HCT116 (cell line): ENCODE results near the gene MIER2. TPM values are rescaled to one million over a fixed set of nuclear protein-coding genes. Genes with fewer than 3 reads are reported as not detected.

Experiments
- ATAC-seq: fragments of 200-7000 bp; cut with Tn5 transposase; 2 replicates; pipeline ENCODE4 v1.9.1; 2020; ENCODE audit warnings: mild to moderate bottlenecking, moderate library complexity
- BruUV-seq: library from RNA; stranded (reverse); fragments of 400-500 nt; replicated peaks from 2 replicates; lab custom pipeline; 2021; lab: Mats Ljungman, UMichigan
- CTCF ChIA-PET: fragments of 300-600 bp; sonication (Branson Sonifier 250); formaldehyde crosslinking; loops from one replicate; lab custom pipeline; 2021; ENCODE audit warnings: antibody characterized with exemption; lab: Charles Lee
- POLR2A ChIA-PET: fragments of 300-600, 350-600 bp; sonication (Branson Sonifier 250); formaldehyde crosslinking; loops from one replicate; lab custom pipeline; 2021; ENCODE audit warnings: antibody characterized with exemption; lab: Charles Lee
- RAD21 ChIA-PET, 2 experiments: fragments of 300-600 bp; sonication (Branson Sonifier 250); formaldehyde crosslinking; loops; one replicate each; lab custom pipeline; 2023; ENCODE audit warnings: low total read pairs in 2 of 2; ENCODE audit not compliant: uncharacterized antibody in 2 of 2, unreplicated experiment in 2 of 2, low non-redundant PET in 1 of 2; lab: Charles Lee
- DNase-seq: peaks from one replicate; pipeline ENCODE4 v3.0.0-alpha.2; 2010; ENCODE audit warnings: low read depth, low spot score
- H2AFZ ChIP-seq: fragments of 200-600 bp; shearing (Covaris generic), sonication (generic); 2 replicates; pipeline ENCODE4 v1.6.1; 2017; ENCODE audit warnings: low read depth, mixed run types, mixed read lengths, antibody characterized with exemption, low read length; ENCODE audit not compliant: poor library complexity, severe bottlenecking
- H3K27ac ChIP-seq: 2 replicates; pipeline ENCODE4 v1.5.1; 2012; ENCODE audit warnings: low read depth, low read length
- H3K27me3 ChIP-seq: fragments of 200-600 bp; sonication (generic); 2 replicates; pipeline ENCODE4 v1.6.1; 2016; ENCODE audit warnings: mixed run types, low read length, mixed read lengths; ENCODE audit not compliant: insufficient read depth
- H3K36me3 ChIP-seq, 2 experiments: fragments of 200-500 bp in 1 of 2; fragments of 200-600 bp in 1 of 2; sonication (Bioruptor generic) in 1 of 2; sonication (generic) in 1 of 2; 2 replicates each; pipeline versions ENCODE4 v1.5.1 to v1.6.1; 2014 to 2016; ENCODE audit warnings: low read length in 2 of 2, inconsistent platforms in 1 of 2, mixed read lengths in 1 of 2, mixed run types in 1 of 2; ENCODE audit not compliant: insufficient read depth in 2 of 2, control insufficient read depth in 1 of 2
- H3K4me1 ChIP-seq, 2 experiments: fragments of 200-600 bp in 1 of 2; sonication (generic) in 1 of 2; 2 replicates each; pipeline versions ENCODE4 v1.5.1 to v1.6.1; 2012 to 2017; ENCODE audit warnings: low read length in 2 of 2, inconsistent platforms in 1 of 2, mild to moderate bottlenecking in 1 of 2, mixed read lengths in 1 of 2, mixed run types in 1 of 2, moderate library complexity in 1 of 2; ENCODE audit not compliant: insufficient read depth in 2 of 2, control insufficient read depth in 1 of 2
- H3K4me2 ChIP-seq: fragments of 200-600 bp; sonication (generic); 2 replicates; pipeline ENCODE4 v1.6.1; 2017; ENCODE audit warnings: mixed run types, low read length, mixed read lengths
- H3K4me3 ChIP-seq, 2 experiments: fragments of 200-600 bp in 1 of 2; sonication (generic) in 1 of 2; replicated peaks in 1 of 2; 2 replicates each; pipeline ENCODE4 v1.5.1; 2011 to 2016; ENCODE audit warnings: low read length in 2 of 2, control low read depth in 1 of 2, low read depth in 1 of 2, mild to moderate bottlenecking in 1 of 2, mixed read lengths in 1 of 2, mixed run types in 1 of 2
- H3K79me2 ChIP-seq: fragments of 200-600 bp; sonication (generic); 2 replicates; pipeline ENCODE4 v1.6.1; 2017; ENCODE audit warnings: mild to moderate bottlenecking, mixed run types, low read length, moderate library complexity, mixed read lengths; ENCODE audit not compliant: insufficient read depth
- H3K9ac ChIP-seq: fragments of 200-600 bp; sonication (generic); 2 replicates; pipeline ENCODE4 v1.6.1; 2016; ENCODE audit warnings: low read length, mixed read lengths
- H3K9me2 ChIP-seq: fragments of 200-600 bp; sonication (generic), shearing (Covaris generic); 2 replicates; pipeline ENCODE4 v1.6.1; 2017; ENCODE audit warnings: mixed run types, mild to moderate bottlenecking, moderate library complexity; ENCODE audit not compliant: insufficient read depth
- H3K9me3 ChIP-seq, 2 experiments: fragments of 200-500 bp in 1 of 2; fragments of 200-600 bp in 1 of 2; sonication (Bioruptor generic) in 1 of 2; sonication (generic) in 1 of 2; 2 replicates each; pipeline ENCODE4 v1.6.1; 2014 to 2017; ENCODE audit warnings: low read length in 2 of 2, mixed read lengths in 2 of 2, inconsistent platforms in 1 of 2, low read depth in 1 of 2, mild to moderate bottlenecking in 1 of 2, mixed run types in 1 of 2, moderate library complexity in 1 of 2; ENCODE audit not compliant: control insufficient read depth in 1 of 2, insufficient read depth in 1 of 2
- H4K20me1 ChIP-seq: fragments of 200-600 bp; sonication (generic), shearing (Covaris generic); 2 replicates; pipeline ENCODE4 v1.6.1; 2017; ENCODE audit warnings: mixed run types, mild to moderate bottlenecking, moderate library complexity; ENCODE audit not compliant: insufficient read depth
- ATF3 ChIP-seq: IDR thresholded peaks from 2 replicates; pipeline ENCODE4 v1.6.1; 2012
- CTCF ChIP-seq, 3 experiments: fragments of 200-600 bp in 1 of 3; sonication (generic) in 1 of 3; IDR thresholded peaks in 2 of 3; conservative IDR thresholded peaks in 1 of 3; 2 replicates each; pipeline ENCODE4 v1.5.1; 2012 to 2017; ENCODE audit warnings: low read depth in 2 of 3, low read length in 2 of 3, antibody characterized with exemption in 1 of 3, borderline replicate concordance in 1 of 3, control low read depth in 1 of 3, mild to moderate bottlenecking in 1 of 3, mixed read lengths in 1 of 3, mixed run types in 1 of 3, moderate library complexity in 1 of 3; ENCODE audit not compliant: insufficient read depth in 1 of 3
- EGR1 ChIP-seq: IDR thresholded peaks from 2 replicates; pipeline ENCODE4 v1.6.1; 2012; ENCODE audit warnings: low read depth
- ELF1 ChIP-seq: IDR thresholded peaks from 2 replicates; pipeline ENCODE4 v1.6.1; 2012; ENCODE audit warnings: low read depth, borderline replicate concordance
- EZH2 ChIP-seq: fragments of 200-600 bp; sonication (generic); IDR thresholded peaks from 2 replicates; pipeline ENCODE4 v1.6.1; 2017; ENCODE audit warnings: antibody characterized with exemption, mixed run types
- EZH2phosphoT487 ChIP-seq: fragments of 200-600 bp; IDR thresholded peaks from 2 replicates; pipeline ENCODE4 v1.6.1; 2018; ENCODE audit warnings: antibody characterized with exemption, borderline replicate concordance
- FOSL1 ChIP-seq: IDR thresholded peaks from 2 replicates; pipeline ENCODE4 v1.6.1; 2012; ENCODE audit warnings: low read depth
- JUND ChIP-seq: IDR thresholded peaks from 2 replicates; pipeline ENCODE4 v1.6.1; 2012
- MAX ChIP-seq: IDR thresholded peaks from 2 replicates; pipeline ENCODE4 v1.6.1; 2012
- POLR2A ChIP-seq: IDR thresholded peaks from 2 replicates; pipeline ENCODE4 v1.7.0; 2011; ENCODE audit warnings: borderline replicate concordance; ENCODE audit not compliant: insufficient read depth, insufficient read length; ENCODE audit errors: extremely low read depth
- POLR2AphosphoS5 ChIP-seq: IDR thresholded peaks from 2 replicates; pipeline ENCODE4 v1.6.1; 2011; ENCODE audit warnings: mild to moderate bottlenecking, low read depth, low read length, moderate library complexity
- RAD21 ChIP-seq: IDR thresholded peaks from 2 replicates; pipeline ENCODE4 v1.6.1; 2012; ENCODE audit warnings: low read depth, mild to moderate bottlenecking
- REST ChIP-seq: IDR thresholded peaks from 2 replicates; pipeline ENCODE4 v1.6.1; 2012; ENCODE audit warnings: low read depth
- ZBTB33 ChIP-seq: IDR thresholded peaks from 2 replicates; pipeline ENCODE4 v1.6.1; 2011; ENCODE audit warnings: mild to moderate bottlenecking, low read length, moderate library complexity; ENCODE audit not compliant: insufficient replicate concordance; ENCODE audit errors: extremely low read depth
- ZFX ChIP-seq: fragments of 450-650 bp; IDR thresholded peaks from 2 replicates; pipeline ENCODE4 v1.6.1; 2017
- intact Hi-C: fragments of 100-400 bp; cut with micrococcal nuclease; formaldehyde crosslinking; loops from 2 replicates; pipeline ENCODE4 v1.10.0; 2022
- total RNA-seq: library from RNA; stranded (reverse); gene quantifications from one replicate; pipeline ENCODE4 v1.2.1, GENCODE V29; 2021; ENCODE audit not compliant: unreplicated experiment

The MIER2 gene
- total RNA-seq, 1 experiment from 2014 or later = 41.5 TPM

GRCh38 chr19:275958-276646, 68.5 kb downstream of the MIER2 start:
- TF ChIP-seq EGR1 (no peak), ELF1 (no peak), ATF3 (no peak), MAX (no peak), ZBTB33 (no peak), EZH2phosphoT487 (no peak), EZH2 (no peak), ZFX (no peak), POLR2A (no peak), REST (no peak), CTCF (IDR thresholded peaks at IDR 0.05 in 2 of 3, conservative IDR thresholded peaks at IDR 0.05 in 1 of 3; ENCODE audit: borderline replicate concordance in 1 of 3, insufficient read depth in 1 of 3, low read depth in 2 of 3, low read length in 2 of 3) (no peak), POLR2AphosphoS5 (no peak), FOSL1 (no peak), JUND (no peak), RAD21 (no peak)
- TF ChIP-seq, all 23 proteins: peak for 0
- Histone ChIP-seq H4K20me1 (no peaks in the 10 kb centered on the region), H3K9me2 (no peaks in the 10 kb centered on the region), H3K79me2 (no peaks in the 10 kb centered on the region), H3K4me2 (no peak overlapping the region), H3K27ac (no peak overlapping the region), H3K4me3 (no peak overlapping the region), H3K9ac (no peak overlapping the region), H3K36me3 (peaks cover 0 to 8% of the 10 kb centered on the region in 2 experiments; a peak in 3 of 4 replicates), H2AFZ (no peak overlapping the region), H3K27me3 (no peaks in the 10 kb centered on the region), H3K4me1 (no peaks in the 10 kb centered on the region), H3K9me3 (no peaks in the 10 kb centered on the region)
- intact Hi-C loops = no loop called here
- POLR2A ChIA-PET = no interaction called here
- DNase-seq (no peak), ATAC-seq (no peak)
- CTCF ChIA-PET = no interaction called here
- RAD21 ChIA-PET = no interaction called here
- BruUV-seq = no TSS peak
